Measurements from ENCODE around the gene PHYKPL. TPM values are rescaled to one million over a fixed set of nuclear protein-coding genes. Genes with fewer than 3 reads are reported as not detected.

The PHYKPL gene
- total and polyA plus RNA-seq, 12 donors, result 15.0 to 125 (median 62.4) TPM

DNA sequence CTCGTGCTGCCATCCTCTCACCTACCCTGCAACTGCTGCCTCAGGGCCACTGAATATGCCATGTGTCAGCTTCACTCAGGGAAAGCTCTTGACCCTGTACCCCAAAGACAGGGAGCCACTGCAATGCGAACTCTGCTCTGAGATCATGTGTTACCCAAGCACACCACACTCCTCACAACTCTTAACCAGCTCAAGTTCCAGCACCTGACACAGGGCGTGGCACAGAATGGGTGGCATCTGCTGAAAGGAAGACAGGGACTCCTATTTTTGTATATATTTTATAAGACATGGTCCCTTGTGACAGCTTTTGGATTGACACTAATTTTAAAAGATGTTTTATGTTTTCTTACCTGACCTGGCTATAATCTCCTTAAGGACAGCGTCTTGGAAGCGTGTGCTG, 10.7 kb downstream of the PHYKPL start:
- WGBS, 4 donors, result 79 to 100% (median 95%) methylated on average over 4 to 5 of the region's 5 CpGs
- TF ChIP-seq, protein P1, sequence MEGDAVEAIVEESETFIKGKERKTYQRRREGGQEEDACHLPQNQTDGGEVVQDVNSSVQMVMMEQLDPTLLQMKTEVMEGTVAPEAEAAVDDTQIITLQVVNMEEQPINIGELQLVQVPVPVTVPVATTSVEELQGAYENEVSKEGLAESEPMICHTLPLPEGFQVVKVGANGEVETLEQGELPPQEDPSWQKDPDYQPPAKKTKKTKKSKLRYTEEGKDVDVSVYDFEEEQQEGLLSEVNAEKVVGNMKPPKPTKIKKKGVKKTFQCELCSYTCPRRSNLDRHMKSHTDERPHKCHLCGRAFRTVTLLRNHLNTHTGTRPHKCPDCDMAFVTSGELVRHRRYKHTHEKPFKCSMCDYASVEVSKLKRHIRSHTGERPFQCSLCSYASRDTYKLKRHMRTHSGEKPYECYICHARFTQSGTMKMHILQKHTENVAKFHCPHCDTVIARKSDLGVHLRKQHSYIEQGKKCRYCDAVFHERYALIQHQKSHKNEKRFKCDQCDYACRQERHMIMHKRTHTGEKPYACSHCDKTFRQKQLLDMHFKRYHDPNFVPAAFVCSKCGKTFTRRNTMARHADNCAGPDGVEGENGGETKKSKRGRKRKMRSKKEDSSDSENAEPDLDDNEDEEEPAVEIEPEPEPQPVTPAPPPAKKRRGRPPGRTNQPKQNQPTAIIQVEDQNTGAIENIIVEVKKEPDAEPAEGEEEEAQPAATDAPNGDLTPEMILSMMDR (IDR thresholded peaks at IDR 0.05), result no peak
- no peak for TF ChIP-seq POLR2A (IDR thresholded peaks at IDR 0.05)
- Histone ChIP-seq H3K9me3 (replicated peaks in 1 of 3) (no peaks in the 10 kb centered on the region), H3K4me1 (replicated peaks in 1 of 2) (no peaks in the 10 kb centered on the region), H3K27me3 (no peaks in the 10 kb centered on the region), H3K27ac (peak overlapping the region in 1 of 5 donors; percentile 25), H3K4me3 (no peak overlapping the region), H3K36me3 (replicated peaks in 1 of 2) (peaks cover 0 to 2% of the 10 kb centered on the region in 2 donors)
- intact Hi-C loops (cut with DNase I), result no loop called here
- no peak for DNase-seq

DNA sequence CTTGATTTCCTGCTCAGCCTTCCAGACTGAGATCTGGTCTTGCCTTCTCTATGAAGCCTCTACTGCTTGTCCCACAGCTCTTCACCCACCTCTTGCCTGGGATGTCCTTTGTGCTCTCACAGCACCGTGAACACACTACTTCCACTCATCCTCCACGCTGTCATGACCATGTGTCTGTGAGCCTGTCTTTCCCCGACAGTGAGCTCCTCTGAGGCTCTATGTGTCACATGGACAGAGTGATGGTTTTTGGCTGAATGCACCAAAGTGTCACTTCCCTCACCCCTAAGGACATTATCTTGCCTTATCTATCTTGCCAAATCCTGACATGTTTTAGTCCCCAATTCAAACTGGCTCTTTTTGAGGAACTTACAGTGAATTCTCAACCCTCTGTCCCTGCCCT, 11.3 kb downstream of the PHYKPL start:
- intact Hi-C loops (cut with DNase I), result no loop called here
- DNase-seq, result no peak
- no peaks in the 10 kb centered on the region for H3K4me1 ChIP-seq (replicated peaks in 1 of 2)
- TF ChIP-seq, protein P1 (IDR thresholded peaks at IDR 0.05), result no peak
- H3K4me3 ChIP-seq, result no peak overlapping the region
- H3K27ac ChIP-seq, result peak overlapping the region in 1 of 5 donors; percentile 25
- no peaks in the 10 kb centered on the region for H3K27me3 ChIP-seq
- peaks cover 0 to 8% of the 10 kb centered on the region in 2 donors for H3K36me3 ChIP-seq (replicated peaks in 1 of 2)
- WGBS, 4 donors, result 35 to 65% (median 63%) methylated on average over 3 of the region's 3 CpGs
- no peaks in the 10 kb centered on the region for H3K9me3 ChIP-seq (replicated peaks in 1 of 3)

DNA sequence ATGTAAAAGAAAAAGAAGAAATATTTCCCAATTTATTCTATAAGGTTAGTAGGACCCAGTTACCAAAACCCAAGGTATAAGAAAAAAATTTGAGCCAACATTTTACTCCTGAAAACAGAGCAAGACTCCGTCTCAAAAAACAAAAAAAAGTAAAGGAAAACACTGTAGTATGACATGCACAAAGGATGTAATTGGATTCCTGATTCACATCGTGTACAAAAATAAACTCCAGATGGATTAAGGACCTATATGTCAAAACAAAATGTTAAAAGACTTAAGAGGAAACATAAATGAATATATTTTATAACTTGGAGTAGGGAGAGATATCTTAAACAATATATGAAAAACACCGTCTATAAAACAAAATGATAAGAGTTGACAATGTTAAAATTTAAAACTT, 13.8 kb downstream of the PHYKPL start:
- DNase-seq, result no peak
- TF ChIP-seq, protein P1 (IDR thresholded peaks at IDR 0.05), result no peak
- TF ChIP-seq POLR2A (IDR thresholded peaks at IDR 0.05), result no peak
- Histone ChIP-seq H3K27ac (no peak overlapping the region), H3K4me3 (no peak overlapping the region), H3K36me3 (replicated peaks in 1 of 2) (peaks cover 0 to 33% of the 10 kb centered on the region in 2 donors), H3K4me1 (replicated peaks in 1 of 2) (no peaks in the 10 kb centered on the region), H3K9me3 (replicated peaks in 1 of 3) (no peaks in the 10 kb centered on the region), H3K27me3 (no peaks in the 10 kb centered on the region)
- intact Hi-C loops (cut with DNase I), result no loop called here
- WGBS, 4 donors, result 80 to 85% (median 83%) methylated on average over 3 of the region's 3 CpGs

DNA sequence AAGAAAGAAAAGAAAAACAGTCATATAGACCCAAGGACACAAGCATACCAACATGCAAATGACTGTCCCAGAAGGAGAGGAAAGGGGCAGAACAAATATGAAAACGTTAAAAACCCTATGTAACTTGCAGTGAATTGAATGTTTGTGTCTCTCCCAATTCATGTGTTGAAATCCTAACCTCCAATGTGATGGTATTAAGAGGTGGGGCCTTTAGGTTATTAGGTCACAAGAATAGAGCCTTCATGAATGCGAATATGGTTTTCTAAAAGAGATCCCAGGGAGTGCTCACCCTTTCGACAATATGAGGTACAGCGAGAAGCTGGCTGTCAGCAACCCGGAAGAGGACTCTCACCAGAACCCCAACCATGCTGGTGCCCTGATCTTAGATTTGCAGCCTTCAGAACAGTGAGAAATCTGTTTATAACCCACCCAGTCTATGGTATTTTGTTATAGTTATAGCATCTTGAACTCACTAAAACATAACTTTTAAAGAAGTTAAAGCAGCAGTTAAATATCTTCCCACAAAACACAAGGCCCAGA, 14.3 kb downstream of the PHYKPL start:
- no peak for DNase-seq
- 70 to 85% (median 80%) methylated on average over 5 of the region's 5 CpGs for WGBS, 4 donors
- Histone ChIP-seq H3K4me1 (replicated peaks in 1 of 2) (peaks cover 2% of the 10 kb centered on the region in 2 donors), H3K27ac (peak overlapping the region in 1 of 5 donors; percentile 11), H3K4me3 (no peak overlapping the region), H3K36me3 (replicated peaks in 1 of 2) (peaks cover 0 to 38% of the 10 kb centered on the region in 2 donors), H3K27me3 (no peaks in the 10 kb centered on the region), H3K9me3 (replicated peaks in 1 of 3) (no peaks in the 10 kb centered on the region)
- no peak for TF ChIP-seq POLR2A (IDR thresholded peaks at IDR 0.05)
- TF ChIP-seq, protein P1 (IDR thresholded peaks at IDR 0.05), result no peak
- intact Hi-C loops (cut with DNase I), result no loop called here

Measured in adrenal gland (tissue), 12 donors.